ENCODE results near the gene EPM2A. TPM values are rescaled to one million over a fixed set of nuclear protein-coding genes. Genes with fewer than 3 reads are reported as not detected.

The EPM2A gene
- total RNA-seq, 1 experiment from 2014 or later: 11.8 TPM

DNA sequence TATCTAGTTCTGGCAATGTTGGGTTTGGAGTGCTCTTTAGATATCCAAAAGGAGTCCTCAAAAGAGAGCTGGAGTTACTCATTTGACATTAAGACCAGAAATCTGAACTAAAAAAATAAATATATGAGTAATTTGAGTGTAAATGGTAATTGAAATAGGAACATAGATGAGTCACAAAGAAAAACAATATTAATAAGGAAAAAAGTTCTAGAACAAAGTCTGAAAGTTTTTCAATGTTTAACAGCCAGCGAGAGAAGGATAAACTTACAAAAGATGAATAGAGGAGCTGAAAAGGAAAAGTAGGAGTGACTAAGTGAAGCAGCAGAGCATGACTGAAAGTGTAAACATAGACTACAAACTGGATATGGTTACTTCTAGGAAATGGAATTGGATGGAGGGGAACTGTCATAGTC lies 46.8 kb downstream of the EPM2A start:
- Histone ChIP-seq H3K36me3 (ENCODE audit: insufficient read depth, low read length, poor library complexity, severe bottlenecking) (no peaks in the 10 kb centered on the region), H3K4me1 (ENCODE audit: insufficient read depth, low read length, poor library complexity, severe bottlenecking) (no peaks in the 10 kb centered on the region), H3K9me3 (ENCODE audit: low read depth, low read length, poor library complexity, severe bottlenecking) (peaks cover 2% of the 10 kb centered on the region), H3K27me3 (replicated peaks; ENCODE audit: insufficient read depth, low read depth, low read length, poor library complexity) (no peaks in the 10 kb centered on the region), H3K27ac (ENCODE audit: low read depth, low read length, poor library complexity, severe bottlenecking) (no peak overlapping the region), H3K4me3 (ENCODE audit: low read depth, low read length, poor library complexity, severe bottlenecking) (no peak overlapping the region)
- intact Hi-C loops (cut with micrococcal nuclease; ENCODE audit: unreplicated experiment): no loop called here
- ChIA-PET POLR2A (ENCODE audit: low non-redundant PET) (no interaction called here), CTCF (no interaction called here)
- TF ChIP-seq EZH2 (IDR thresholded peaks at IDR 0.05; ENCODE audit: borderline replicate concordance, low read depth, low read length, poor library complexity, severe bottlenecking): no peak
- TF ChIP-seq, protein P1, sequence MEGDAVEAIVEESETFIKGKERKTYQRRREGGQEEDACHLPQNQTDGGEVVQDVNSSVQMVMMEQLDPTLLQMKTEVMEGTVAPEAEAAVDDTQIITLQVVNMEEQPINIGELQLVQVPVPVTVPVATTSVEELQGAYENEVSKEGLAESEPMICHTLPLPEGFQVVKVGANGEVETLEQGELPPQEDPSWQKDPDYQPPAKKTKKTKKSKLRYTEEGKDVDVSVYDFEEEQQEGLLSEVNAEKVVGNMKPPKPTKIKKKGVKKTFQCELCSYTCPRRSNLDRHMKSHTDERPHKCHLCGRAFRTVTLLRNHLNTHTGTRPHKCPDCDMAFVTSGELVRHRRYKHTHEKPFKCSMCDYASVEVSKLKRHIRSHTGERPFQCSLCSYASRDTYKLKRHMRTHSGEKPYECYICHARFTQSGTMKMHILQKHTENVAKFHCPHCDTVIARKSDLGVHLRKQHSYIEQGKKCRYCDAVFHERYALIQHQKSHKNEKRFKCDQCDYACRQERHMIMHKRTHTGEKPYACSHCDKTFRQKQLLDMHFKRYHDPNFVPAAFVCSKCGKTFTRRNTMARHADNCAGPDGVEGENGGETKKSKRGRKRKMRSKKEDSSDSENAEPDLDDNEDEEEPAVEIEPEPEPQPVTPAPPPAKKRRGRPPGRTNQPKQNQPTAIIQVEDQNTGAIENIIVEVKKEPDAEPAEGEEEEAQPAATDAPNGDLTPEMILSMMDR (conservative IDR thresholded peaks at IDR 0.05; ENCODE audit: low read depth, low read length): no peak
- no TSS peak for BruUV-seq (replicated peaks)
- DNase-seq (ENCODE audit: low spot score): no peak

DNA sequence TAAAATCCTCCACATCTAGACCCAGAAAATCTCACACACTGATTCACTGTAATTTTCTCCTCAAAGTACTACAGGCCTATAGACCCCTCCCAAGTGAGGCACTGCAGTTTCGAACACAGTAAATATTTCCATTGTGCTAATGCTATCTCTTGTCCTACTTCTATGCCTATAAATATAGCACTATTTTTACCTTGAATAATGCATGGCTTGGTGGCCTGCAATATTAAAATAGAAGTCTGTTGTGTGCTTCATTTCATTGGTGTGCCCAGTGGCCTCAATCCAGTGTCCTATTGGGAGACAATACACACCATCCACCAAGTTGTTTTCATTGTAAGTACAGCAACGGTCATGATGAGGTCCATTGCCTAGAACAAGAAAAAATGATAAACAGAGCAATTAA lies 49.4 kb downstream of the EPM2A start:
- no peaks in the 10 kb centered on the region for H3K36me3 ChIP-seq (ENCODE audit: insufficient read depth, low read length, poor library complexity, severe bottlenecking)
- no TSS peak for BruUV-seq (replicated peaks)
- POLR2A ChIA-PET (ENCODE audit: low non-redundant PET): no interaction called here
- H3K4me3 ChIP-seq (ENCODE audit: low read depth, low read length, poor library complexity, severe bottlenecking): no peak overlapping the region
- intact Hi-C loops (cut with micrococcal nuclease; ENCODE audit: unreplicated experiment): no loop called here
- CTCF ChIA-PET: no interaction called here
- H3K27ac ChIP-seq (ENCODE audit: low read depth, low read length, poor library complexity, severe bottlenecking): no peak overlapping the region
- H3K9me3 ChIP-seq (ENCODE audit: low read depth, low read length, poor library complexity, severe bottlenecking): peaks cover 4% of the 10 kb centered on the region
- no peaks in the 10 kb centered on the region for H3K27me3 ChIP-seq (replicated peaks; ENCODE audit: insufficient read depth, low read depth, low read length, poor library complexity)
- DNase-seq (ENCODE audit: low spot score): no peak
- H3K4me1 ChIP-seq (ENCODE audit: insufficient read depth, low read length, poor library complexity, severe bottlenecking): no peaks in the 10 kb centered on the region
- no peak for TF ChIP-seq EZH2 (IDR thresholded peaks at IDR 0.05; ENCODE audit: borderline replicate concordance, low read depth, low read length, poor library complexity, severe bottlenecking)
- TF ChIP-seq, protein P1 (conservative IDR thresholded peaks at IDR 0.05; ENCODE audit: low read depth, low read length): no peak

DNA sequence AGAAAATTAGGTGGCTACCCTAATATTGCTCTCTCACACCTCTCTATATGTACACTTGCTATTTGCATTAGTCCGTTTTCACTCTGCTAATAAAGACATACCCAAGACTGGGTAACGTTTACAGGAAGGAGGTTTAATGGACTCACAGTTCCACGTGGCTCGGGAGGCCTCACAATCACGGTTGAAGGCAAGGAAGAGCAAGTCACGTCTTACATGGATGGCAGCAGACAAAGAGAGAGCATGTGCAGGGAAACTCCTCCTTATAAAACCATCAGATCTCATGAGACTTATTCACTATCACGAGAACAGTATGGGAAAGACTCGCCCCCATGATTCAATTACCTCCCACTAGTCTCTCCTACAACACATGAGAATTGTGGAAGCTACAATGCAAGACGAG lies 53.4 kb downstream of the EPM2A start:
- Histone ChIP-seq H3K4me3 (ENCODE audit: low read depth, low read length, poor library complexity, severe bottlenecking) (no peak overlapping the region), H3K36me3 (ENCODE audit: insufficient read depth, low read length, poor library complexity, severe bottlenecking) (no peaks in the 10 kb centered on the region), H3K9me3 (ENCODE audit: low read depth, low read length, poor library complexity, severe bottlenecking) (peaks cover 4% of the 10 kb centered on the region), H3K27ac (ENCODE audit: low read depth, low read length, poor library complexity, severe bottlenecking) (no peak overlapping the region), H3K4me1 (ENCODE audit: insufficient read depth, low read length, poor library complexity, severe bottlenecking) (no peaks in the 10 kb centered on the region), H3K27me3 (replicated peaks; ENCODE audit: insufficient read depth, low read depth, low read length, poor library complexity) (no peaks in the 10 kb centered on the region)
- intact Hi-C loops (cut with micrococcal nuclease; ENCODE audit: unreplicated experiment): no loop called here
- BruUV-seq (replicated peaks): no TSS peak
- ChIA-PET CTCF (no interaction called here), POLR2A (ENCODE audit: low non-redundant PET) (no interaction called here)
- DNase-seq (ENCODE audit: low spot score): no peak
- TF ChIP-seq, protein P1 (conservative IDR thresholded peaks at IDR 0.05; ENCODE audit: low read depth, low read length): no peak
- TF ChIP-seq EZH2 (IDR thresholded peaks at IDR 0.05; ENCODE audit: borderline replicate concordance, low read depth, low read length, poor library complexity, severe bottlenecking): no peak
